K562 (cell line): ENCODE results near the gene NOL11. TPM values are rescaled to one million over a fixed set of nuclear protein-coding genes. Genes with fewer than 3 reads are reported as not detected.

Source experiments
- CBX3 ChIP-seq, 2 experiments: IDR thresholded peaks; 1 replicate in 1 of 2; 2 replicates in 1 of 2; pipeline ENCODE4 v1.6.1; 2012; ENCODE audit warnings: inconsistent platforms in 2 of 2, low read length in 2 of 2, borderline replicate concordance in 1 of 2, control low read depth in 1 of 2
- ELF4 ChIP-seq: fragments of 450-650 bp; formaldehyde crosslinking; IDR thresholded peaks from 2 replicates; pipeline ENCODE4 v1.4.0; 2022; ENCODE audit warnings: missing genetic modification characterization
- MYC ChIP-seq, 2 experiments: fragments of 250-450 bp in 1 of 2; sonication (Bioruptor Pico) in 1 of 2; IDR thresholded peaks; 2 replicates each; pipeline versions ENCODE4 v1.5.1 to v1.6.1; 2012 to 2021; ENCODE audit warnings: low read depth in 2 of 2, borderline replicate concordance in 1 of 2, improper control_type of control experiment in 1 of 2, low read length in 1 of 2, mild to moderate bottlenecking in 1 of 2, moderate library complexity in 1 of 2
- NR2C2 ChIP-seq, 2 experiments: fragments of 200-800 bp in 1 of 2; sonication (Bioruptor generic) in 1 of 2; sonication (generic) in 1 of 2; formaldehyde crosslinking in 1 of 2; IDR thresholded peaks; 2 replicates each; pipeline versions ENCODE4 v1.6.1 to v1.8.0; 2016 to 2022; ENCODE audit warnings: mild to moderate bottlenecking in 1 of 2, missing compliant biosample characterization in 1 of 2, missing genetic modification characterization in 1 of 2, missing genetic modification reagents in 1 of 2
- OTX1 ChIP-seq: fragments of 450-650 bp; formaldehyde crosslinking; IDR thresholded peaks from 2 replicates; pipeline ENCODE4 v1.4.0; 2022; ENCODE audit warnings: mild to moderate bottlenecking
- PHF20 ChIP-seq: fragments of 450-650 bp; IDR thresholded peaks from 2 replicates; pipeline ENCODE4 v1.6.1; 2018; ENCODE audit not compliant: partially characterized antibody
- POLR2B ChIP-seq: fragments of 450-650 bp; IDR thresholded peaks from 2 replicates; pipeline ENCODE4 v1.6.1; 2018; ENCODE audit warnings: low read depth; ENCODE audit not compliant: partially characterized antibody
- RBBP5 ChIP-seq: fragments of 200-600 bp; sonication (generic); IDR thresholded peaks from 2 replicates; pipeline ENCODE4 v1.6.1; 2012; ENCODE audit warnings: borderline replicate concordance, mild to moderate bottlenecking, low read length, control low read depth, inconsistent platforms; ENCODE audit not compliant: insufficient read depth, poor library complexity, severe bottlenecking
- SMAD1 ChIP-seq: fragments of 150-350 bp; IDR thresholded peaks from 2 replicates; pipeline ENCODE4 v1.6.1; 2014; ENCODE audit warnings: low read length, low read depth; ENCODE audit not compliant: partially characterized antibody
- TBL1XR1 ChIP-seq, 2 experiments: IDR thresholded peaks; 2 replicates each; pipeline ENCODE4 v1.6.1; 2012; ENCODE audit warnings: improper control_type of control experiment in 2 of 2, low read length in 2 of 2, mild to moderate bottlenecking in 1 of 2
- YY1 ChIP-seq, 3 experiments: IDR thresholded peaks; 2 replicates each; pipeline ENCODE4 v1.6.1; 2011; ENCODE audit warnings: low read length in 2 of 3, mild to moderate bottlenecking in 2 of 3, moderate library complexity in 2 of 3, borderline replicate concordance in 1 of 3, control low read depth in 1 of 3, low read depth in 1 of 3; ENCODE audit not compliant: insufficient read depth in 3 of 3, insufficient replicate concordance in 2 of 3, control insufficient read depth in 1 of 3, insufficient read length in 1 of 3; ENCODE audit errors: extremely low read depth in 1 of 3
- ZNF589 ChIP-seq: fragments of 200-800 bp; sonication (Bioruptor generic); IDR thresholded peaks from 2 replicates; pipeline ENCODE4 v1.6.1; 2016; ENCODE audit warnings: low read depth, missing genetic modification characterization, missing compliant biosample characterization
- polyA plus RNA-seq, 8 experiments: library from polyadenylated mRNA; depleted of rRNA in 4 of 8; stranded (reverse) in 5 of 8; unstranded in 3 of 8; fragments of >200 nt; fragmentation: Nextera tagmentation in 2 of 8; fragmentation: Illumina TruSeq in 1 of 8; extraction: Ambion mirVana in 2 of 8; extraction: Trizol in 1 of 8; gene quantifications; 2 replicates each; pipeline versions ENCODE4 v1.2.1 to v1.2.3, GENCODE V29; 2011 to 2014; ENCODE audit warnings: inconsistent platforms in 1 of 8, missing spikeins in 1 of 8
- total RNA-seq, 7 experiments: library from RNA; depleted of rRNA in 6 of 7; stranded (reverse); fragments of >200 nt in 6 of 7; fragmentation: Illumina TruSeq in 2 of 7; extraction: Trizol in 2 of 7; gene quantifications; 2 replicates each; pipeline versions ENCODE4 v1.2.1 to v1.2.3, GENCODE V29; 2011 to 2021; ENCODE audit warnings: low replicate concordance in 1 of 7
- TF ChIP-seq, protein P1 (sequence below): sonication (generic); formaldehyde crosslinking; IDR thresholded peaks from 2 replicates; pipeline ENCODE4 v1.8.0; 2023; ENCODE audit warnings: missing genetic modification reagents, mild to moderate bottlenecking, borderline replicate concordance
- TF ChIP-seq, protein P2 (sequence below): fragments of 450-650 bp; IDR thresholded peaks from 2 replicates; pipeline ENCODE4 v1.6.1; 2014; ENCODE audit warnings: low read depth, mild to moderate bottlenecking, moderate library complexity, borderline replicate concordance

The NOL11 gene
- total and polyA plus RNA-seq, 9 of the 15 experiments (the other 6 are each of a cell fraction or from before 2014, with no cell fraction given), result 61.1 to 175 (median 121) TPM

GRCh38 chr17:67717624-67718324 is at the start of gene NOL11 (continued):
- TF ChIP-seq ELF4 (CRISPR knock-in tag) (no peak), SMAD1 (peak; percentile 63), YY1 (IDR thresholded peaks at IDR 0.05; ENCODE audit: borderline replicate concordance in 1 of 3, control insufficient read depth in 1 of 3, extremely low read depth in 1 of 3, insufficient read depth in 3 of 3, insufficient read length in 1 of 3, insufficient replicate concordance in 2 of 3, low read depth in 1 of 3, low read length in 2 of 3) (peak; percentile 73 to 96 (median 96)), PHF20 (peak; percentile 86), OTX1 (CRISPR knock-in tag) (no peak), NR2C2 (CRISPR knock-in tag; IDR thresholded peaks at IDR 0.05) (peak; percentile 58; the same call in 1 of the 2 replicates), NR2C2 (tag; IDR thresholded peaks at IDR 0.05) (peak; percentile 86), MYC (IDR thresholded peaks at IDR 0.05; ENCODE audit: low read depth, low read length) (peak; percentile 85), MYC (CRISPR knock-in tag; IDR thresholded peaks at IDR 0.05; ENCODE audit: borderline replicate concordance, low read depth) (peak; percentile 52; the same call in 1 of the 2 replicates), TBL1XR1 (IDR thresholded peaks at IDR 0.05; ENCODE audit: low read length in 2 of 2) (no peak; a peak in 1 of 4 replicates), POLR2B (peak; percentile 93), CBX3 (IDR thresholded peaks at IDR 0.05; ENCODE audit: borderline replicate concordance in 1 of 2, low read length in 2 of 2) (peak in 1 of 2 experiments; percentile 82; a peak in 1 of 3 replicates), ZNF589 (CRISPR knock-in tag) (peak; percentile 10; the same call in 1 of the 2 replicates), RBBP5 (peak; percentile 89)
- TF ChIP-seq, protein P1, sequence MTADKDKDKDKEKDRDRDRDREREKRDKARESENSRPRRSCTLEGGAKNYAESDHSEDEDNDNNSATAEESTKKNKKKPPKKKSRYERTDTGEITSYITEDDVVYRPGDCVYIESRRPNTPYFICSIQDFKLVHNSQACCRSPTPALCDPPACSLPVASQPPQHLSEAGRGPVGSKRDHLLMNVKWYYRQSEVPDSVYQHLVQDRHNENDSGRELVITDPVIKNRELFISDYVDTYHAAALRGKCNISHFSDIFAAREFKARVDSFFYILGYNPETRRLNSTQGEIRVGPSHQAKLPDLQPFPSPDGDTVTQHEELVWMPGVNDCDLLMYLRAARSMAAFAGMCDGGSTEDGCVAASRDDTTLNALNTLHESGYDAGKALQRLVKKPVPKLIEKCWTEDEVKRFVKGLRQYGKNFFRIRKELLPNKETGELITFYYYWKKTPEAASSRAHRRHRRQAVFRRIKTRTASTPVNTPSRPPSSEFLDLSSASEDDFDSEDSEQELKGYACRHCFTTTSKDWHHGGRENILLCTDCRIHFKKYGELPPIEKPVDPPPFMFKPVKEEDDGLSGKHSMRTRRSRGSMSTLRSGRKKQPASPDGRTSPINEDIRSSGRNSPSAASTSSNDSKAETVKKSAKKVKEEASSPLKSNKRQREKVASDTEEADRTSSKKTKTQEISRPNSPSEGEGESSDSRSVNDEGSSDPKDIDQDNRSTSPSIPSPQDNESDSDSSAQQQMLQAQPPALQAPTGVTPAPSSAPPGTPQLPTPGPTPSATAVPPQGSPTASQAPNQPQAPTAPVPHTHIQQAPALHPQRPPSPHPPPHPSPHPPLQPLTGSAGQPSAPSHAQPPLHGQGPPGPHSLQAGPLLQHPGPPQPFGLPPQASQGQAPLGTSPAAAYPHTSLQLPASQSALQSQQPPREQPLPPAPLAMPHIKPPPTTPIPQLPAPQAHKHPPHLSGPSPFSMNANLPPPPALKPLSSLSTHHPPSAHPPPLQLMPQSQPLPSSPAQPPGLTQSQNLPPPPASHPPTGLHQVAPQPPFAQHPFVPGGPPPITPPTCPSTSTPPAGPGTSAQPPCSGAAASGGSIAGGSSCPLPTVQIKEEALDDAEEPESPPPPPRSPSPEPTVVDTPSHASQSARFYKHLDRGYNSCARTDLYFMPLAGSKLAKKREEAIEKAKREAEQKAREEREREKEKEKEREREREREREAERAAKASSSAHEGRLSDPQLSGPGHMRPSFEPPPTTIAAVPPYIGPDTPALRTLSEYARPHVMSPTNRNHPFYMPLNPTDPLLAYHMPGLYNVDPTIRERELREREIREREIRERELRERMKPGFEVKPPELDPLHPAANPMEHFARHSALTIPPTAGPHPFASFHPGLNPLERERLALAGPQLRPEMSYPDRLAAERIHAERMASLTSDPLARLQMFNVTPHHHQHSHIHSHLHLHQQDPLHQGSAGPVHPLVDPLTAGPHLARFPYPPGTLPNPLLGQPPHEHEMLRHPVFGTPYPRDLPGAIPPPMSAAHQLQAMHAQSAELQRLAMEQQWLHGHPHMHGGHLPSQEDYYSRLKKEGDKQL (CRISPR knock-in tag), result no peak
- TF ChIP-seq, protein P2, sequence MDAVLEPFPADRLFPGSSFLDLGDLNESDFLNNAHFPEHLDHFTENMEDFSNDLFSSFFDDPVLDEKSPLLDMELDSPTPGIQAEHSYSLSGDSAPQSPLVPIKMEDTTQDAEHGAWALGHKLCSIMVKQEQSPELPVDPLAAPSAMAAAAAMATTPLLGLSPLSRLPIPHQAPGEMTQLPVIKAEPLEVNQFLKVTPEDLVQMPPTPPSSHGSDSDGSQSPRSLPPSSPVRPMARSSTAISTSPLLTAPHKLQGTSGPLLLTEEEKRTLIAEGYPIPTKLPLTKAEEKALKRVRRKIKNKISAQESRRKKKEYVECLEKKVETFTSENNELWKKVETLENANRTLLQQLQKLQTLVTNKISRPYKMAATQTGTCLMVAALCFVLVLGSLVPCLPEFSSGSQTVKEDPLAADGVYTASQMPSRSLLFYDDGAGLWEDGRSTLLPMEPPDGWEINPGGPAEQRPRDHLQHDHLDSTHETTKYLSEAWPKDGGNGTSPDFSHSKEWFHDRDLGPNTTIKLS, result peak; percentile 91
